HG02885 (cell line): ENCODE data around the gene QSER1.
A peak's percentile ranks its signal among the peaks of the same experiment; 100 is the strongest.

Experiments used
- ATAC-seq: cut with Tn5 transposase; IDR thresholded peaks from one replicate; pipeline ENCODE4 v1.9.1; 2021; ENCODE audit warnings: mild to moderate bottlenecking; ENCODE audit not compliant: unreplicated experiment, poor library complexity

QSER1 gene

GRCh38 chr11:32888805-32889204 is 3.8 kb upstream of the QSER1 start:
- ATAC-seq, result no peak

GRCh38 chr11:32890843-32891656 is 1.6 kb upstream of the QSER1 start:
- no peak for ATAC-seq

GRCh38 chr11:32891657-32892354 is 805 bp upstream of the QSER1 start:
- no peak for ATAC-seq

- ATAC-seq, result no peak
Measured at GRCh38 chr11:32893093-32893342, 407 bp downstream of the QSER1 start.

GRCh38 chr11:32893343-32894148 is 935 bp downstream of the QSER1 start:
- ATAC-seq, result peak; percentile 43

- no peak for ATAC-seq
Measured at GRCh38 chr11:32894149-32894827, 1.7 kb downstream of the QSER1 start.

- no peak for ATAC-seq
Measured at GRCh38 chr11:32894921-32895320, 2.3 kb downstream of the QSER1 start.

GRCh38 chr11:32895471-32895870 is 2.9 kb downstream of the QSER1 start:
- ATAC-seq, result no peak

- ATAC-seq, result no peak
Measured at GRCh38 chr11:32897103-32897502, 4.5 kb downstream of the QSER1 start.

- ATAC-seq, result peak; percentile 70
Measured at GRCh38 chr11:32899438-32899837, 6.8 kb downstream of the QSER1 start.

GRCh38 chr11:32902089-32902665 is 9.6 kb downstream of the QSER1 start:
- no peak for ATAC-seq

GRCh38 chr11:32905028-32905667 is 12.5 kb downstream of the QSER1 start:
- no peak for ATAC-seq

- ATAC-seq, result no peak
Measured at GRCh38 chr11:32908619-32909018, 16.0 kb downstream of the QSER1 start.

GRCh38 chr11:32911413-32911812 is 18.8 kb downstream of the QSER1 start:
- ATAC-seq, result no peak

GRCh38 chr11:32913445-32913844 is 20.8 kb downstream of the QSER1 start:
- no peak for ATAC-seq

GRCh38 chr11:32916361-32916760 is 23.8 kb downstream of the QSER1 start:
- ATAC-seq, result no peak

- ATAC-seq, result no peak
Measured at GRCh38 chr11:32916994-32917393, 24.4 kb downstream of the QSER1 start.

GRCh38 chr11:32918427-32918826 is 25.8 kb downstream of the QSER1 start:
- ATAC-seq, result no peak

GRCh38 chr11:32919338-32919737 is 26.7 kb downstream of the QSER1 start:
- no peak for ATAC-seq

- peak; percentile 64 for ATAC-seq
Measured at GRCh38 chr11:32920570-32920969, 28.0 kb downstream of the QSER1 start.
